Liver (tissue), 9 donors: ENCODE data around the gene MAST2. TPM values are rescaled to one million over a fixed set of nuclear protein-coding genes. Genes with fewer than 3 reads are reported as not detected.

Source experiments
- DNase-seq: peaks from one replicate; pipeline ENCODE4 v3.0.0-alpha.2; 2017; ENCODE audit warnings: low spot score
- H3K27ac ChIP-seq, 2 donors: one replicate each; pipeline ENCODE4 v1.7.0; 2013; ENCODE audit warnings: inconsistent platforms in 2 of 2, low read length in 2 of 2, control low read depth in 1 of 2, low read depth in 1 of 2, mild to moderate bottlenecking in 1 of 2
- H3K27me3 ChIP-seq, 4 donors: one replicate each; pipeline versions ENCODE4 v1.6.1 to v1.7.0; 2013; ENCODE audit warnings: low read length in 3 of 4, inconsistent platforms in 1 of 4, mild to moderate bottlenecking in 1 of 4, moderate library complexity in 1 of 4; ENCODE audit not compliant: control insufficient read depth in 4 of 4, insufficient read depth in 4 of 4
- H3K36me3 ChIP-seq, 4 donors: one replicate each; pipeline versions ENCODE4 v1.6.1 to v1.7.0; 2013; ENCODE audit warnings: low read length in 3 of 4, mild to moderate bottlenecking in 3 of 4, low read depth in 1 of 4, moderate library complexity in 1 of 4; ENCODE audit not compliant: control insufficient read depth in 4 of 4, insufficient read depth in 3 of 4
- H3K4me1 ChIP-seq, 4 donors: one replicate each; pipeline versions ENCODE4 v1.6.1 to v1.7.0; 2013; ENCODE audit warnings: low read length in 3 of 4, mild to moderate bottlenecking in 3 of 4, moderate library complexity in 1 of 4; ENCODE audit not compliant: control insufficient read depth in 4 of 4, insufficient read depth in 4 of 4
- H3K4me3 ChIP-seq, 3 donors: one replicate each; pipeline versions ENCODE4 v1.6.1 to v1.7.0; 2013; ENCODE audit warnings: low read length in 3 of 3, control low read depth in 1 of 3, low read depth in 1 of 3, mild to moderate bottlenecking in 1 of 3
- H3K9ac ChIP-seq, 2 donors: one replicate each; pipeline ENCODE4 v1.7.0; 2013; ENCODE audit warnings: low read length in 2 of 2, mild to moderate bottlenecking in 2 of 2, moderate library complexity in 2 of 2, control low read depth in 1 of 2, low read depth in 1 of 2
- H3K9me3 ChIP-seq, 4 donors: one replicate each; pipeline versions ENCODE4 v1.6.1 to v1.7.0; 2013; ENCODE audit warnings: low read length in 3 of 4; ENCODE audit not compliant: control insufficient read depth in 4 of 4
- EGR1 ChIP-seq, 2 donors: IDR thresholded peaks; 2 replicates each; pipeline ENCODE4 v1.6.1; 2016 to 2018; ENCODE audit warnings: antibody characterized with exemption in 2 of 2, low read depth in 2 of 2
- FOXA1 ChIP-seq: IDR thresholded peaks from 2 replicates; pipeline ENCODE4 v1.6.1; 2016; ENCODE audit warnings: antibody characterized with exemption
- FOXA2 ChIP-seq: IDR thresholded peaks from 2 replicates; pipeline ENCODE4 v1.6.1; 2016; ENCODE audit warnings: antibody characterized with exemption
- GABPA ChIP-seq, 2 donors: IDR thresholded peaks in 1 of 2; conservative IDR thresholded peaks in 1 of 2; 2 replicates each; pipeline ENCODE4 v1.6.1; 2016; ENCODE audit warnings: antibody characterized with exemption in 2 of 2, mild to moderate bottlenecking in 1 of 2, moderate library complexity in 1 of 2
- HNF4A ChIP-seq, 2 donors: conservative IDR thresholded peaks; 2 replicates each; pipeline ENCODE4 v1.6.1; 2016; ENCODE audit warnings: antibody characterized with exemption in 2 of 2, mild to moderate bottlenecking in 2 of 2
- HNF4G ChIP-seq: IDR thresholded peaks from 2 replicates; pipeline ENCODE4 v1.6.1; 2016; ENCODE audit warnings: antibody characterized with exemption
- JUND ChIP-seq, 2 donors: IDR thresholded peaks; 2 replicates each; pipeline ENCODE4 v1.6.1; 2016; ENCODE audit warnings: antibody characterized with exemption in 2 of 2
- NR2F2 ChIP-seq: IDR thresholded peaks from 2 replicates; pipeline ENCODE4 v1.6.1; 2016; ENCODE audit warnings: antibody characterized with exemption
- RXRA ChIP-seq, 2 donors: IDR thresholded peaks; 2 replicates each; pipeline ENCODE4 v1.6.1; 2017 to 2018; ENCODE audit warnings: antibody characterized with exemption in 2 of 2, mild to moderate bottlenecking in 1 of 2
- SP1 ChIP-seq: IDR thresholded peaks from 2 replicates; pipeline ENCODE4 v1.6.1; 2018; ENCODE audit warnings: antibody characterized with exemption, mild to moderate bottlenecking
- TAF1 ChIP-seq: conservative IDR thresholded peaks from 2 replicates; pipeline ENCODE4 v1.6.1; 2016; ENCODE audit warnings: antibody characterized with exemption, mild to moderate bottlenecking
- YY1 ChIP-seq: IDR thresholded peaks from 2 replicates; pipeline ENCODE4 v1.6.1; 2016; ENCODE audit warnings: antibody characterized with exemption, mild to moderate bottlenecking
- WGBS: extraction: QIAGEN DNeasy Blood & Tissue Kit; methylation state at CpG from one replicate; pipeline ENCODE4 v1.1.7; 2013; 5-methylcytosine and 5-hydroxymethylcytosine counted together
- polyA plus RNA-seq, 2 donors: library from polyadenylated mRNA; stranded (reverse) in 1 of 2; unstranded in 1 of 2; fragments of 200-250 nt in 1 of 2; fragments of >200 nt in 1 of 2; fragmentation: Nextera tagmentation in 1 of 2; extraction: Ambion mirVana in 1 of 2; gene quantifications; one replicate each; pipeline versions ENCODE4 v1.2.1 to v1.2.3, GENCODE V29; 2013 to 2015
- total RNA-seq, 2 donors: library from RNA; depleted of rRNA; stranded (reverse); fragments of >200 nt; gene quantifications; one replicate each; pipeline ENCODE4 v1.2.3, GENCODE V29; 2014
- TF ChIP-seq, protein P1 (sequence below): IDR thresholded peaks from 2 replicates; pipeline ENCODE4 v1.6.1; 2016; ENCODE audit warnings: antibody characterized with exemption
- TF ChIP-seq, protein P2 (sequence below): IDR thresholded peaks from 2 replicates; pipeline ENCODE4 v1.6.1; 2016; ENCODE audit warnings: antibody characterized with exemption
- TF ChIP-seq, protein P3 (sequence below): IDR thresholded peaks from 2 replicates; pipeline ENCODE4 v1.6.1; 2016; ENCODE audit warnings: antibody characterized with exemption
- donor health status: healthy.
- donor health status: healthy.
- donor health status: healthy.
- donor health status: healthy.
- donor health status: healthy.

The MAST2 gene
- total and polyA plus RNA-seq, 4 donors: 4.8 to 9.6 (median 5.7) TPM

DNA sequence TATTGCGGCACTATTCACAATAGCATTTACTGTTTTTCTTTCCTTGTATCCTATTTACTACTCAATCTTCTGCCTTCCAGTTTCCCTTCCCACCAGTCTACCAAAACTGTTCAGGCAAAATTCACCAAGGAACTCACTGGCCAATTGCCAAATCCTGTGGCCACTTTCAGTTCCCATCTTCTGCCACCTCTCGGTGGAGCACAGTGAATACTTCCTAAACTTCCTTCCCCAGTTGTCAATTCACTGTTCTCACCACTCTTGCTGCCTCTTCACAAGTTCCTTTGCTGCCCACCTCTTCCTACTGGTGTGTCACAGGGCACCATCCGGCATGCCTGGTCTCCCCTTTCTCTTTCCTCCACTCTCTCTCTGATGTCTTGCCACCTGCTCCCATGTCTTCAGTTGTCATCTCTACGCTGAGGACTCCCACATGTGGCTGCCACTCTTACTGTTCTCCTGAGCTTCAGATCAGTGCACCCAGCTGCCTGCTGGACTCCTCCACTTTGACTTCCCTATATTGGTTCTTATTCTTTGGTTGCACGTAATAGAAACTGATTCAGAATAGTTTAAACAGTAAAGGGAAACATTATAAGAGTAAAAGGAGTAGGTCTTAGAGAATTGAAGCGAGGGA lies 214.6 kb downstream of the MAST2 start:
- Histone ChIP-seq H3K27ac (no peak overlapping the region), H3K9me3 (no peaks in the 10 kb centered on the region), H3K27me3 (no peaks in the 10 kb centered on the region), H3K4me1 (peaks cover 0 to 3% (median 0%) of the 10 kb centered on the region in 4 donors), H3K9ac (no peak overlapping the region), H3K36me3 (peaks cover 0 to 11% (median 0%) of the 10 kb centered on the region in 4 donors), H3K4me3 (no peak overlapping the region)
- WGBS: 91% methylated on average over 6 of the region's 6 CpGs
- DNase-seq: no peak
- no peak for TF ChIP-seq SP1
- no peak for TF ChIP-seq GABPA (IDR thresholded peaks at IDR 0.05 in 1 of 2, conservative IDR thresholded peaks at IDR 0.05 in 1 of 2)
- TF ChIP-seq JUND (IDR thresholded peaks at IDR 0.05): no peak
- TF ChIP-seq YY1: no peak
- TF ChIP-seq NR2F2: no peak
- TF ChIP-seq, protein P1, sequence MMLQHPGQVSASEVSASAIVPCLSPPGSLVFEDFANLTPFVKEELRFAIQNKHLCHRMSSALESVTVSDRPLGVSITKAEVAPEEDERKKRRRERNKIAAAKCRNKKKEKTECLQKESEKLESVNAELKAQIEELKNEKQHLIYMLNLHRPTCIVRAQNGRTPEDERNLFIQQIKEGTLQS: no peak

DNA sequence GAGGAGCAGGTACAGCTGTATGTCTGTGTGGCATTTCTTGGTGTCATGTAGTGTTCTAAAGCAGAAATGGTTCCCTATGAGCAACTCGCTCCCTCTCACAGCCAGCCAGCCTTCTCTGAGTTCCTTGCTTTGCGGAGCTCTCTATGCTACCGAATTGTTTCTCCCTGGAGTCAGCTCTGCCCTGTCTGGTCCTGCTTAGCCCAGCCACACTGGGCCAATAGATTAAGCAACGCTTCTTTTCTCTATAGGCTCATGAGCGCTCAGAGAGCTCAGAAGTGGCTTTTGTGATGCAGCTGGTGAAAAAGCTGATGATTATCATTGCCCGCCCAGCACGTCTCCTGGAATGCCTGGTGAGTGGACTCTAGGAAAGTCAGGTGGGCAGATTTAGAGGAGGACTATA lies 215.9 kb downstream of the MAST2 start:
- H3K27ac ChIP-seq: no peak overlapping the region
- H3K4me3 ChIP-seq: no peak overlapping the region
- no peak for DNase-seq
- no peaks in the 10 kb centered on the region for H3K9me3 ChIP-seq
- H3K27me3 ChIP-seq: no peaks in the 10 kb centered on the region
- no peak for TF ChIP-seq TAF1
- TF ChIP-seq, protein P1: no peak
- TF ChIP-seq, protein P2, sequence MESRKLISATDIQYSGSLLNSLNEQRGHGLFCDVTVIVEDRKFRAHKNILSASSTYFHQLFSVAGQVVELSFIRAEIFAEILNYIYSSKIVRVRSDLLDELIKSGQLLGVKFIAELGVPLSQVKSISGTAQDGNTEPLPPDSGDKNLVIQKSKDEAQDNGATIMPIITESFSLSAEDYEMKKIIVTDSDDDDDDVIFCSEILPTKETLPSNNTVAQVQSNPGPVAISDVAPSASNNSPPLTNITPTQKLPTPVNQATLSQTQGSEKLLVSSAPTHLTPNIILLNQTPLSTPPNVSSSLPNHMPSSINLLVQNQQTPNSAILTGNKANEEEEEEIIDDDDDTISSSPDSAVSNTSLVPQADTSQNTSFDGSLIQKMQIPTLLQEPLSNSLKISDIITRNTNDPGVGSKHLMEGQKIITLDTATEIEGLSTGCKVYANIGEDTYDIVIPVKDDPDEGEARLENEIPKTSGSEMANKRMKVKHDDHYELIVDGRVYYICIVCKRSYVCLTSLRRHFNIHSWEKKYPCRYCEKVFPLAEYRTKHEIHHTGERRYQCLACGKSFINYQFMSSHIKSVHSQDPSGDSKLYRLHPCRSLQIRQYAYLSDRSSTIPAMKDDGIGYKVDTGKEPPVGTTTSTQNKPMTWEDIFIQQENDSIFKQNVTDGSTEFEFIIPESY: no peak
- no peak for TF ChIP-seq FOXA1
- peaks cover 0 to 19% (median 0%) of the 10 kb centered on the region in 4 donors for H3K36me3 ChIP-seq
- WGBS: 99% methylated on average over 7 of the region's 7 CpGs
- peaks cover 0 to 3% (median 0%) of the 10 kb centered on the region in 4 donors for H3K4me1 ChIP-seq
- H3K9ac ChIP-seq: no peak overlapping the region

DNA sequence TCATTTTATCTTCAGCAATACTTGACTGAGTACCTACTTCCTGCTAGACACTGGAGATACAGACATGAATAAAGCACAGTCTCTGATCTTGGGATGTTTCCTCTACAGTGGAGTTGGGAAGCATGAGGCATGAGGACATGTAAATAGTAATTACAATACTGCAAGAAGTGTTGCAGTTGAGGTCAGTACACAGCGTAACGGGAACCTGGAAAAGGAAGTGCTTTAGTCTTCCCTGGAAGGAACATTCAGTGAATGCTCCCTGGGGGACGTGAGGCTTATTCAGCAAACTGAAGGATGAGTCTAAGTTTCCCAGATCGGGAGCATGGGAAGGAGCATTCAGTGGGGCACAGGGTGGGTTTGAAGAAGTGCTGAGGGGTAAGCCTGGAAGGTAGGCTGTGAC lies 216.6 kb downstream of the MAST2 start:
- TF ChIP-seq, protein P3, sequence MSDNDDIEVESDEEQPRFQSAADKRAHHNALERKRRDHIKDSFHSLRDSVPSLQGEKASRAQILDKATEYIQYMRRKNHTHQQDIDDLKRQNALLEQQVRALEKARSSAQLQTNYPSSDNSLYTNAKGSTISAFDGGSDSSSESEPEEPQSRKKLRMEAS: no peak
- TF ChIP-seq NR2F2 (no peak), RXRA (IDR thresholded peaks at IDR 0.05) (no peak), FOXA2 (no peak), JUND (IDR thresholded peaks at IDR 0.05) (no peak), SP1 (no peak), HNF4A (conservative IDR thresholded peaks at IDR 0.05) (no peak), TAF1 (no peak), HNF4G (no peak), EGR1 (IDR thresholded peaks at IDR 0.05; ENCODE audit: low read depth in 2 of 2) (no peak)
- TF ChIP-seq, protein P2: no peak
- TF ChIP-seq, protein P1: no peak
- H3K9me3 ChIP-seq: no peaks in the 10 kb centered on the region
- no peak overlapping the region for H3K27ac ChIP-seq
- no peak overlapping the region for H3K9ac ChIP-seq
- 82% methylated on average over 4 of the region's 4 CpGs for WGBS
- H3K4me1 ChIP-seq: peaks cover 0 to 3% (median 0%) of the 10 kb centered on the region in 4 donors
- H3K36me3 ChIP-seq: peaks cover 0 to 19% (median 0%) of the 10 kb centered on the region in 4 donors
- H3K27me3 ChIP-seq: no peaks in the 10 kb centered on the region
- no peak for DNase-seq
- H3K4me3 ChIP-seq: no peak overlapping the region
